ENCODE results near the gene PHEX. TPM values are rescaled to one million over a fixed set of nuclear protein-coding genes. Genes with fewer than 3 reads are reported as not detected.

PHEX gene
- total RNA-seq, 2 experiments from 2014 or later, result 22.3 to 22.4 TPM

GRCh38 chrX:22060415-22061280, 28.5 kb downstream of the PHEX start:
- no peak for DNase-seq
- Mint-ChIP-seq H3K36me3 (peaks cover 43% of the 10 kb centered on the region), H3K4me1 (peaks cover 66% of the 10 kb centered on the region), H3K9me3 (peaks cover 1% of the 10 kb centered on the region), H3K4me3 (peak overlapping the region; percentile 63), H3K27ac (peak overlapping the region; percentile 96), H3K27me3 (no peaks in the 10 kb centered on the region)

GRCh38 chrX:22063284-22063683, 31.2 kb downstream of the PHEX start:
- Mint-ChIP-seq H3K4me1 (peaks cover 70% of the 10 kb centered on the region), H3K36me3 (peaks cover 48% of the 10 kb centered on the region), H3K9me3 (peaks cover 1% of the 10 kb centered on the region), H3K27ac (peak overlapping the region; percentile 96), H3K27me3 (no peaks in the 10 kb centered on the region), H3K4me3 (peak overlapping the region; percentile 25)
- peak; percentile 55 for DNase-seq

GRCh38 chrX:22069586-22069985, 37.5 kb downstream of the PHEX start:
- H3K4me3 Mint-ChIP-seq, result no peak overlapping the region
- DNase-seq, result no peak
- H3K27me3 Mint-ChIP-seq, result no peaks in the 10 kb centered on the region
- no peaks in the 10 kb centered on the region for H3K9me3 Mint-ChIP-seq
- H3K4me1 Mint-ChIP-seq, result peaks cover 35% of the 10 kb centered on the region
- no peak overlapping the region for H3K27ac Mint-ChIP-seq
- H3K36me3 Mint-ChIP-seq, result peaks cover 33% of the 10 kb centered on the region

- Mint-ChIP-seq H3K27me3 (no peaks in the 10 kb centered on the region), H3K9me3 (no peaks in the 10 kb centered on the region), H3K4me1 (peaks cover 5% of the 10 kb centered on the region), H3K4me3 (no peak overlapping the region), H3K27ac (no peak overlapping the region), H3K36me3 (peaks cover 38% of the 10 kb centered on the region)
- DNase-seq, result no peak
Observed at GRCh38 chrX:22073928-22074327, 41.8 kb downstream of the PHEX start.

- H3K27ac Mint-ChIP-seq, result no peak overlapping the region
- H3K9me3 Mint-ChIP-seq, result no peaks in the 10 kb centered on the region
- H3K27me3 Mint-ChIP-seq, result no peaks in the 10 kb centered on the region
- H3K36me3 Mint-ChIP-seq, result peaks cover 49% of the 10 kb centered on the region
- H3K4me3 Mint-ChIP-seq, result no peak overlapping the region
- peaks cover 2% of the 10 kb centered on the region for H3K4me1 Mint-ChIP-seq
- DNase-seq, result no peak
Observed at GRCh38 chrX:22078117-22078516, 46.0 kb downstream of the PHEX start.

GRCh38 chrX:22081475-22082092, 49.5 kb downstream of the PHEX start:
- H3K27me3 Mint-ChIP-seq, result no peaks in the 10 kb centered on the region
- peaks cover 66% of the 10 kb centered on the region for H3K36me3 Mint-ChIP-seq
- H3K9me3 Mint-ChIP-seq, result no peaks in the 10 kb centered on the region
- no peak overlapping the region for H3K27ac Mint-ChIP-seq
- peaks cover 13% of the 10 kb centered on the region for H3K4me1 Mint-ChIP-seq
- H3K4me3 Mint-ChIP-seq, result no peak overlapping the region
- no peak for DNase-seq

GRCh38 chrX:22086003-22086402, 53.9 kb downstream of the PHEX start:
- Mint-ChIP-seq H3K4me1 (peaks cover 37% of the 10 kb centered on the region), H3K4me3 (no peak overlapping the region), H3K9me3 (peaks cover 2% of the 10 kb centered on the region), H3K27me3 (no peaks in the 10 kb centered on the region), H3K27ac (peak overlapping the region; percentile 85), H3K36me3 (peaks cover 68% of the 10 kb centered on the region)
- no peak for DNase-seq

- peaks cover 70% of the 10 kb centered on the region for H3K36me3 Mint-ChIP-seq
- no peak for DNase-seq
- H3K27ac Mint-ChIP-seq, result peak overlapping the region; percentile 85
- peak overlapping the region; percentile 42 for H3K4me3 Mint-ChIP-seq
- peaks cover 7% of the 10 kb centered on the region for H3K9me3 Mint-ChIP-seq
- H3K4me1 Mint-ChIP-seq, result peaks cover 36% of the 10 kb centered on the region
- H3K27me3 Mint-ChIP-seq, result no peaks in the 10 kb centered on the region
Observed at GRCh38 chrX:22087011-22087557, 55.0 kb downstream of the PHEX start.

GRCh38 chrX:22088326-22088725, 56.2 kb downstream of the PHEX start:
- Mint-ChIP-seq H3K4me1 (peaks cover 37% of the 10 kb centered on the region), H3K36me3 (peaks cover 67% of the 10 kb centered on the region), H3K9me3 (peaks cover 8% of the 10 kb centered on the region), H3K4me3 (peak overlapping the region; percentile 34), H3K27me3 (no peaks in the 10 kb centered on the region), H3K27ac (peak overlapping the region; percentile 87)
- no peak for DNase-seq

GRCh38 chrX:22090181-22090580, 58.1 kb downstream of the PHEX start:
- H3K4me3 Mint-ChIP-seq, result peak overlapping the region; percentile 55
- peaks cover 39% of the 10 kb centered on the region for H3K4me1 Mint-ChIP-seq
- peaks cover 73% of the 10 kb centered on the region for H3K36me3 Mint-ChIP-seq
- no peaks in the 10 kb centered on the region for H3K27me3 Mint-ChIP-seq
- peak overlapping the region; percentile 20 for H3K27ac Mint-ChIP-seq
- H3K9me3 Mint-ChIP-seq, result peaks cover 8% of the 10 kb centered on the region
- DNase-seq, result no peak

GRCh38 chrX:22093550-22093949, 61.4 kb downstream of the PHEX start:
- DNase-seq, result no peak
- Mint-ChIP-seq H3K36me3 (peaks cover 71% of the 10 kb centered on the region), H3K9me3 (peaks cover 6% of the 10 kb centered on the region), H3K4me3 (no peak overlapping the region), H3K4me1 (peaks cover 16% of the 10 kb centered on the region), H3K27me3 (no peaks in the 10 kb centered on the region), H3K27ac (no peak overlapping the region)

GRCh38 chrX:22095286-22095685, 63.2 kb downstream of the PHEX start:
- peaks cover 8% of the 10 kb centered on the region for H3K4me1 Mint-ChIP-seq
- no peak overlapping the region for H3K27ac Mint-ChIP-seq
- peaks cover 77% of the 10 kb centered on the region for H3K36me3 Mint-ChIP-seq
- H3K9me3 Mint-ChIP-seq, result peaks cover 6% of the 10 kb centered on the region
- H3K27me3 Mint-ChIP-seq, result no peaks in the 10 kb centered on the region
- DNase-seq, result no peak
- no peak overlapping the region for H3K4me3 Mint-ChIP-seq

GRCh38 chrX:22095856-22096255, 63.7 kb downstream of the PHEX start:
- DNase-seq, result no peak
- peaks cover 5% of the 10 kb centered on the region for H3K4me1 Mint-ChIP-seq
- H3K4me3 Mint-ChIP-seq, result no peak overlapping the region
- peaks cover 6% of the 10 kb centered on the region for H3K9me3 Mint-ChIP-seq
- peaks cover 75% of the 10 kb centered on the region for H3K36me3 Mint-ChIP-seq
- H3K27ac Mint-ChIP-seq, result no peak overlapping the region
- H3K27me3 Mint-ChIP-seq, result no peaks in the 10 kb centered on the region

- Mint-ChIP-seq H3K27me3 (no peaks in the 10 kb centered on the region), H3K27ac (no peak overlapping the region), H3K36me3 (peaks cover 65% of the 10 kb centered on the region), H3K4me3 (no peak overlapping the region), H3K4me1 (peaks cover 3% of the 10 kb centered on the region), H3K9me3 (peaks cover under 1% of the 10 kb centered on the region)
- no peak for DNase-seq
Observed at GRCh38 chrX:22097012-22097694, 65.0 kb downstream of the PHEX start.

- Mint-ChIP-seq H3K4me1 (peaks cover 3% of the 10 kb centered on the region), H3K36me3 (peaks cover 33% of the 10 kb centered on the region), H3K27me3 (no peaks in the 10 kb centered on the region), H3K27ac (no peak overlapping the region), H3K4me3 (no peak overlapping the region), H3K9me3 (peaks cover 6% of the 10 kb centered on the region)
- DNase-seq, result no peak
Observed at GRCh38 chrX:22105231-22105630, 73.1 kb downstream of the PHEX start.

Measured in activated naive CD8-positive, alpha-beta T cell treated with anti-CD3 and anti-CD28 coated beads for 36 hours (primary cell).